ENCODE measurements around the gene CDKN2B. TPM values are rescaled to one million over a fixed set of nuclear protein-coding genes. Genes with fewer than 3 reads are reported as not detected.

CDKN2B gene
- total and polyA plus RNA-seq, 2 of the 13 experiments (the other 11 are each of a cell fraction or from before 2014, with no cell fraction given), result 1.4 to 1.5 TPM

GRCh38 chr9:22008717-22009505 is at the start of gene CDKN2B (continued):
- TF ChIP-seq MTERF4 (CRISPR knock-in tag; IDR thresholded peaks at IDR 0.05) (no peak), CBFB (CRISPR knock-in tag; IDR thresholded peaks at IDR 0.05) (no peak; the same call in 1 of the 2 replicates), RORA (CRISPR knock-in tag; IDR thresholded peaks at IDR 0.05) (no peak), ATF4 (CRISPR knock-in tag; IDR thresholded peaks at IDR 0.05) (no peak), KLF15 (CRISPR knock-in tag; IDR thresholded peaks at IDR 0.05; ENCODE audit: borderline replicate concordance) (no peak), ZNF782 (CRISPR knock-in tag; IDR thresholded peaks at IDR 0.05; ENCODE audit: borderline replicate concordance) (no peak), ZNF382 (CRISPR knock-in tag; IDR thresholded peaks at IDR 0.05; ENCODE audit: borderline replicate concordance) (no peak), NCOR1 (IDR thresholded peaks at IDR 0.05; ENCODE audit: borderline replicate concordance, low read length) (no peak), HIC2 (CRISPR knock-in tag; IDR thresholded peaks at IDR 0.05; ENCODE audit: low read depth) (no peak; the same call in 1 of the 2 replicates), UBTF (CRISPR knock-in tag; IDR thresholded peaks at IDR 0.05) (peak; percentile 76), TARDBP (CRISPR knock-in tag; IDR thresholded peaks at IDR 0.05) (no peak), PHB2 (IDR thresholded peaks at IDR 0.05; ENCODE audit: partially characterized antibody) (no peak), ZNF512B (CRISPR knock-in tag; IDR thresholded peaks at IDR 0.05; ENCODE audit: borderline replicate concordance) (no peak), ZNF331 (CRISPR knock-in tag; IDR thresholded peaks at IDR 0.05) (no peak), NR2C2 (CRISPR knock-in tag; IDR thresholded peaks at IDR 0.05; ENCODE audit: borderline replicate concordance) (no peak), ZNF792 (CRISPR knock-in tag; IDR thresholded peaks at IDR 0.05) (no peak), ARNT2 (CRISPR knock-in tag; IDR thresholded peaks at IDR 0.05; ENCODE audit: low read depth) (peak; percentile 44; the same call in 1 of the 2 replicates), MAZ (IDR thresholded peaks at IDR 0.05; ENCODE audit: borderline replicate concordance, low read depth, low read length) (no peak), MAZ (CRISPR knock-in tag; IDR thresholded peaks at IDR 0.05; ENCODE audit: low read depth) (no peak)
